HG03280 (cell line): Measurements from ENCODE around the gene PRR22.
"Not testable (repeated sequence)": the region's sequence is repeated elsewhere in the genome, so short reads cannot be mapped to it uniquely, and the experiment has no call there.

Experiments used
- ATAC-seq: cut with Tn5 transposase; IDR thresholded peaks from one replicate; pipeline ENCODE4 v1.9.1; 2021; ENCODE audit warnings: mild to moderate bottlenecking, moderate library complexity; ENCODE audit not compliant: unreplicated experiment

PRR22 gene

DNA sequence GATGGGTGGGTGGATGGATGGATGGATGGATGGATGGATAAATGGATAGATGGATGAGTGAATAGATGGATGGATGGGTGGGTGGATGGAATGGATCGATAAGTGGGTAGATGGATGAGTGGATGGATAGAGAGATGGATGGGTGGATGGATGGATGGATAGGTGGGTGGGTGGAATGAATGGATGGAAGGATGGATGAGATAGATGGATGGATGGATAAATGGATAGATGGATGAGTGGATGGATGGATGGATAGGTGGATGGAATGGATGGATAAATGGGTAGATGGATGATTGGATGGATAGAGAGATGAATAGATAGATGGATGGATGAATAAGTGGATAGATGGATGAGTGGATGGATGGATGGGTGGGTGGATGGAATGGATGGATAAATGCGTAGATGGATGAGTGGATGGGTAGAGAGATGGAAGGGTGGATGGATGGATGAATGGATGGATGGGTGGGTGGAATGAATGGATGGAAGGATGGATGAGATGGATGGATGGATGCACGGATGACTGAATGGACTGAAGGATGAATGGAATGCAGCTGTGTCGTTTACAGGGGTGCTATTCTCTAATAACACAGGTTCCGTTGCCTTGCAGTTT is 21.8 kb downstream of the PRR22 start:
- ATAC-seq: no peak

GRCh38 chr19:5753743-5754142 is 30.8 kb downstream of the PRR22 start:
- ATAC-seq: no peak

DNA sequence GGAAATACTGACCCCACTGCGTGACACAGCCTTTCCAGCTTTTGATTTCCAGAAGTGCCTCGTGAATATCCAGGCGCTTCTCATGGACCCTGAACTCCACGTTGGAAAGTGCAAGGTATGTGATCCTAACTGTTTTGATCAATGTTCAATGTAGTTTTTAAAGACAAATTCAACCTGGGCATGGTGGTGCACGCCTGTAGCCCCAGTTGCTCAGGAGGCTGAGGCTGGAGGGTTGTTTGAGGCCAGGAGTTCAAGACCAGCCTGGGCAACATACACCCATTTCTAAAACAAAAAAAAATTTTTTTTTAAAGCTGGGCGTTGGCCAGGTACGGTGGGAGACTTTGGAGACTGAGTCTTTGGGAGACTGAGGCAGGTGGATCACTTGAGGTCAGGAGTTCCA is 32.8 kb downstream of the PRR22 start:
- ATAC-seq: no peak

DNA sequence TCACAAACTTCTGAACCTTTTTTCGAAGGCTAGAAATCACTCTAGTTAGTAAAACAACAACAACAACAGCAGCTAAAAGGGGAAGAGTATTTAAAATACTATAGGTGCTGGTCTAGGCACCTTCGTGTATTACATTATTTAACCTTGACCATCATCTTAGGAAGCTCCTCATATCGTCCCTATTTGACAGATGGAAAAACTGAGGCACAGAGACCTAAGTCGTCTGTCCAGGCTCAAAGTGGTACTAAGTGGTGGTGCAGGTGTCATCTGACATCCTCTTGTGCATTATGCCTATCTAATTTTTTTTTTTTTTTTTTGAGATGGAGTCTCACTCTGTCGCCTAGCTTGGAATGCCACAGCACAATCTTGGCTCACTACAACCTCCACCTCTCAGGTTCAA is 35.0 kb downstream of the PRR22 start:
- no peak for ATAC-seq

- ATAC-seq: not testable (repeated sequence)
Measured at GRCh38 chr19:5748920-5749319, 35.6 kb downstream of the PRR22 start.

DNA sequence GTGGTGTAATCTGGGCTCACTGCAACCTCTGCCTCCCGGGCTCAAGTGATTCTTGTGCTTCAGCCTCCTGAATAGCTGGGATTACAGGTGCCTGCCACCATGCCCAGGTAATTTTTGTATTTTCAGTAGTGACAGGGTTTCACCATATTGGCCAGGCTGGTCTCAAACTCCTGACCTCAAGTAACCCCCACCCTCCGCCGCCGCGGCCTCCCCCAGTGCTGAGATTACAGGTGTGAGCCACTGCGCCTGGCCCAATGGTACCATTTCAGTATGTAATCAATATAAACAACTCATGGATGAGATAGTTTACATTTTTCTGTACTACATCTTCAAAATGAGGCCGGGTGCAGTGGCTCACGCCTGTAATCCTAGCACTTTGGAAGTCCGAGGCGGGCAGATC is 39.5 kb downstream of the PRR22 start:
- ATAC-seq: not testable (repeated sequence)

GRCh38 chr19:5743630-5744029 is 40.9 kb downstream of the PRR22 start:
- no peak for ATAC-seq

GRCh38 chr19:5742051-5742450 is 42.5 kb downstream of the PRR22 start:
- no peak for ATAC-seq

GRCh38 chr19:5738423-5738822 is 46.1 kb downstream of the PRR22 start:
- no peak for ATAC-seq

- ATAC-seq: not testable (repeated sequence)
Measured at GRCh38 chr19:5733172-5733571, 51.4 kb downstream of the PRR22 start.
